Naive B cell (primary cell): ENCODE data around the gene RBL2. TPM values are rescaled to one million over a fixed set of nuclear protein-coding genes. Genes with fewer than 3 reads are reported as not detected.

Experiments
- ATAC-seq, 2 donors: fragments of 150-1000 bp; cut with Tn5 transposase; 2 replicates each; pipeline ENCODE4 v1.10.0; 2021; ENCODE audit warnings: low read depth in 2 of 2, mild to moderate bottlenecking in 2 of 2, moderate library complexity in 2 of 2
- DNase-seq: peaks from one replicate; pipeline ENCODE4 v3.0.0; 2022
- H3K27ac Mint-ChIP-seq, 6 donors: one replicate each; pipeline ENCODE4 v1.8.0; 2020 to 2022; ENCODE audit warnings: mild to moderate bottlenecking in 6 of 6, mixed read lengths in 6 of 6, moderate library complexity in 5 of 6, inconsistent platforms in 2 of 6
- H3K27me3 Mint-ChIP-seq, 3 donors: one replicate each; pipeline ENCODE4 v1.8.0; 2021 to 2022; ENCODE audit warnings: mixed read lengths in 3 of 3, mild to moderate bottlenecking in 1 of 3
- H3K36me3 Mint-ChIP-seq, 2 donors: one replicate each; pipeline ENCODE4 v1.8.0; 2020 to 2022; ENCODE audit warnings: mixed read lengths in 2 of 2, inconsistent platforms in 1 of 2, mild to moderate bottlenecking in 1 of 2
- H3K4me1 Mint-ChIP-seq, 3 donors: one replicate each; pipeline ENCODE4 v1.8.0; 2020 to 2022; ENCODE audit warnings: mixed read lengths in 3 of 3, inconsistent platforms in 1 of 3, mild to moderate bottlenecking in 1 of 3, moderate library complexity in 1 of 3
- H3K4me3 Mint-ChIP-seq, 8 donors: one replicate each; pipeline ENCODE4 v1.8.0; 2020 to 2022; ENCODE audit warnings: mild to moderate bottlenecking in 8 of 8, mixed read lengths in 8 of 8, moderate library complexity in 8 of 8, inconsistent platforms in 2 of 8
- H3K9me3 Mint-ChIP-seq, 7 donors: one replicate each; pipeline ENCODE4 v1.8.0; 2020 to 2022; ENCODE audit warnings: mixed read lengths in 7 of 7, mild to moderate bottlenecking in 5 of 7, inconsistent platforms in 2 of 7, moderate library complexity in 1 of 7
- polyA plus RNA-seq, 6 donors: library from polyadenylated mRNA; unstranded; fragments of 300-500 nt; fragmentation: Illumina TruSeq; gene quantifications; one replicate each; pipeline ENCODE4 v1.2.3, GENCODE V29; 2021; ENCODE audit warnings: low read depth in 6 of 6

Gene RBL2
- polyA plus RNA-seq, 6 donors from 2014 or later: 108 to 165 (median 121) TPM

DNA sequence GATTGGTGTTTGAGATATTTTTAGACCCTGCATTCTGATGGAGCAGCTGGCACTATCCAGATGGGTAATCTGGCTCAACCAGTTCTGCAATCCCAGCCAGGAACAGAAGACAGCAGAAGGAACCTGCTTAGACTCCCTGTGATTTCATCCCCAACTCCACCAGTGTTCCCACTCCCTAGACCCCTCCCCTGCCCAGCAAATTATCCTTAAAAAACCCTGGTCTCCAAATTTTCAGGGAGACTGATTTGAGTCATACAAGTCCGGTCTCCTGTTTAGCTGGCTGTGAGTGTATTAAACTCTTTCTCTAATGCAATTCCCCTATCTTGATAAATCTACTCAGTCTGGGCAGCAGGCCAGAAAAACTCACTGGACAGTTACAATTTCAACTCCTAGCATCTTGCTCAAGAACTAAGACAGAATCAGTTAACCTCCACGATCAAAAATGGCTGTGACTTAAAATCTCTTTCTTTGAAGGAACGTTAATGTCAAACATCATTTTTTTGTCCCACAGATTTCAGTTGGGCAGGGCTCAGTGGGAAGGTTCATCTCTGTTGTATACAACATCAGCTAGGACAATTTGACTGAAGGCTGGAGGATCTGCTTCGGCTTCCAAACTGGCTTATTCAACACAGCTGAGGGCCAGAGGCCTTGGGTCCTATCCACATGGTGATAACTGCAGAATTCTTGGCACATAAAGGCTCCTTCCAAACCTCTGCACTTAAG, 4.9 kb upstream of the RBL2 start:
- Mint-ChIP-seq H3K27me3 (peaks cover 20 to 32% (median 30%) of the 10 kb centered on the region in 3 donors), H3K27ac (peak overlapping the region in 1 of 6 donors; percentile 73), H3K36me3 (peaks cover 0 to 8% of the 10 kb centered on the region in 2 donors), H3K4me3 (peak overlapping the region in 1 of 8 donors; percentile 7), H3K4me1 (peaks cover 0 to 9% (median 6%) of the 10 kb centered on the region in 3 donors), H3K9me3 (peaks cover 0 to 14% (median 2%) of the 10 kb centered on the region in 7 donors)
- ATAC-seq (no peak), DNase-seq (no peak)

DNA sequence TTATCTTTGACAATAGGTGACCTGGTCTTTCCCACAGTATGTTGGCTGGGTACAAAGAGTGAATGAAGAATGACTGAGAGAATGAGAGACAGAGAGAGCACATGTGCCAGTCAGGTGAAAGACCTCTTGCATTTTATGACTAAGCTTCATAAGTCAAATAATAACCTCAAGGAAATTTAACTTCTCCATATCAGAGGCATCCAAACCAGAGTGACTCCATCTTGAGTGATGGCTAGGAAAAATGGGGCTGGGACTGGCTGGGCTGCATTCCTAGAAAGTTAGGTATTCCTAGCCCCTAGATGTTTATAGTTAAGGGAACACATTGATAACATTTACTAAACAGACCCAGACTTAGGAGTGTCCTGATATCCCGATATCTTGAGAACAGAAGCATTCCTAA, 3.9 kb upstream of the RBL2 start:
- ATAC-seq (no peak), DNase-seq (no peak)
- H3K4me3 Mint-ChIP-seq: peak overlapping the region in 1 of 8 donors; percentile 6
- H3K27ac Mint-ChIP-seq: no peak overlapping the region
- H3K27me3 Mint-ChIP-seq: peaks cover 20 to 26% (median 24%) of the 10 kb centered on the region in 3 donors
- peaks cover 1 to 10% (median 8%) of the 10 kb centered on the region in 3 donors for H3K4me1 Mint-ChIP-seq
- peaks cover 0 to 1% of the 10 kb centered on the region in 2 donors for H3K36me3 Mint-ChIP-seq
- peaks cover 0 to 6% (median 0%) of the 10 kb centered on the region in 7 donors for H3K9me3 Mint-ChIP-seq

- H3K4me3 Mint-ChIP-seq: peak overlapping the region; percentile 83 to 98 (median 96)
- DNase-seq: no peak
- H3K27ac Mint-ChIP-seq: peak overlapping the region in 4 of 6 donors; percentile 67 to 97 (median 89)
- peaks cover 12 to 15% (median 13%) of the 10 kb centered on the region in 3 donors for H3K27me3 Mint-ChIP-seq
- H3K36me3 Mint-ChIP-seq: no peaks in the 10 kb centered on the region
- no peak for ATAC-seq
- peaks cover 0 to 1% (median 0%) of the 10 kb centered on the region in 7 donors for H3K9me3 Mint-ChIP-seq
- H3K4me1 Mint-ChIP-seq: peaks cover 8 to 36% (median 24%) of the 10 kb centered on the region in 3 donors
Measured at GRCh38 chr16:53433509-53433908, 762 bp upstream of the RBL2 start.

GRCh38 chr16:53433930-53434376, 318 bp upstream of the RBL2 start:
- H3K27ac Mint-ChIP-seq: peak overlapping the region; percentile 47 to 97 (median 86)
- peaks cover 8 to 36% (median 24%) of the 10 kb centered on the region in 3 donors for H3K4me1 Mint-ChIP-seq
- no peaks in the 10 kb centered on the region for H3K36me3 Mint-ChIP-seq
- DNase-seq (no peak), ATAC-seq (no peak)
- H3K4me3 Mint-ChIP-seq: peak overlapping the region; percentile 83 to 98 (median 96)
- peaks cover 0 to 1% (median 0%) of the 10 kb centered on the region in 7 donors for H3K9me3 Mint-ChIP-seq
- peaks cover 7 to 15% (median 9%) of the 10 kb centered on the region in 3 donors for H3K27me3 Mint-ChIP-seq

DNA sequence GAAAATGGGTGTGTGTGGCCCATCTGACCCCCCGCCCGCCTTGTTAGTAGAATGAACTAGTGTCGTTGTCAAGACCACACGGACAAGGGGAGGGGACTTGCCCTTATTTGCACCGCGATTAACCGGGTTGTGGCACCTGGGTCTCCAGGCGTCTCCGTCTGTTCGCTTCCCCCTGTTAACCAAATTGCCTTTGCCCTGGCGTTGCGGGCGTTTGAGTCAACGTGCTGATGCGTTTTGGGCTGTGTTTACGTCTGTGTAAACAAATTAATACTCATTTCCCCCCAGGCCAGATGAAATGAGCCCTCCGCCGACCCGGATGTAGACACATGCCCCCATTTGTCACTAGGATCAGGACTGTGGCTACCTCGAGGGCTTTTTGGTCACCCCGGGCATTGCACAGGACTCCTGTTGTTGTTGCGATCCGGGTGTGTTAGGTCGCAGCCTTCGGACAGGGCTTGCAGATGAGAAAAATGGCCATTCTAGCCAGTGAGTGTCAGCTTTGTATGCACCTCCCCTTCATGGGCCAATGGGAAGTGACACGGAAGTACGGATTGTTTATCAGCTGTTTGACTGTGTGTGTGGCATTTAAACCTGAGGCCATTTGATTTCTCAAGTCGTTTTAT, 906 bp downstream of the RBL2 start:
- DNase-seq: peak; percentile 77
- Mint-ChIP-seq H3K4me3 (peak overlapping the region; percentile 94 to 99 (median 98)), H3K9me3 (no peaks in the 10 kb centered on the region), H3K36me3 (no peaks in the 10 kb centered on the region), H3K4me1 (peaks cover 8 to 36% (median 24%) of the 10 kb centered on the region in 3 donors), H3K27me3 (peaks cover 0 to 7% (median 0%) of the 10 kb centered on the region in 3 donors), H3K27ac (peak overlapping the region; percentile 87 to 98 (median 96))
- peak; percentile 67 to 75 for ATAC-seq

GRCh38 chr16:53440125-53440524, 5.9 kb downstream of the RBL2 start:
- Mint-ChIP-seq H3K27me3 (no peaks in the 10 kb centered on the region), H3K27ac (peak overlapping the region in 1 of 6 donors; percentile 70), H3K4me3 (peak overlapping the region in 1 of 8 donors; percentile 22)

GRCh38 chr16:53445534-53445933, 11.3 kb downstream of the RBL2 start:
- H3K27ac Mint-ChIP-seq: peak overlapping the region in 1 of 6 donors; percentile 34
- peaks cover 0 to 21% of the 10 kb centered on the region in 2 donors for H3K36me3 Mint-ChIP-seq
- no peak for ATAC-seq

More at GRCh38 chr16:53440125-53440524, 5.9 kb downstream of the RBL2 start:
- Mint-ChIP-seq H3K4me1 (peaks cover 8 to 39% (median 26%) of the 10 kb centered on the region in 3 donors), H3K9me3 (no peaks in the 10 kb centered on the region), H3K36me3 (peaks cover 0 to 6% of the 10 kb centered on the region in 2 donors)
- DNase-seq (no peak), ATAC-seq (no peak)

DNA sequence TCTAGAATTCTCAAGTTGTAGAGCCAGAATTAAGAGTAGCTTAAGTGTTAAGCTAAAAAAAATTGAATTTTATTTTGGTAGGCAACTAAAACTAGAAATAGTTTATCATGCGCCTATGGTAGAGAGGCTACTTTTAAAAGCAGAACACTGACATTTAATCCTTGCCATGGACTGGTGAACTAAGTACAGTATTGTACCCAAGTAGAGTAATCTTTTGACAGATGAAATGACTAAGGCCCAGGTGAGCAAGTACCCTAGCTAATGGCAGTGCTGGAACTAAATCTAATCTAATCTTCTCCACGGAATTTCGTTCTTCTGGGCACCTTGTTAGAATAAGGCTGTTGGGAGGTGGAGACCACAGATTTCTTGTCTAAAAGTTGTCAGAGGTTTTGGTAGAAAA, 11.8 kb downstream of the RBL2 start:
- H3K9me3 Mint-ChIP-seq: no peaks in the 10 kb centered on the region
- no peak overlapping the region for H3K4me3 Mint-ChIP-seq

More at GRCh38 chr16:53445534-53445933, 11.3 kb downstream of the RBL2 start:
- H3K27me3 Mint-ChIP-seq: no peaks in the 10 kb centered on the region
- DNase-seq: no peak
- H3K4me1 Mint-ChIP-seq: peaks cover 6 to 10% (median 8%) of the 10 kb centered on the region in 3 donors
- H3K9me3 Mint-ChIP-seq: no peaks in the 10 kb centered on the region
- no peak overlapping the region for H3K4me3 Mint-ChIP-seq

DNA sequence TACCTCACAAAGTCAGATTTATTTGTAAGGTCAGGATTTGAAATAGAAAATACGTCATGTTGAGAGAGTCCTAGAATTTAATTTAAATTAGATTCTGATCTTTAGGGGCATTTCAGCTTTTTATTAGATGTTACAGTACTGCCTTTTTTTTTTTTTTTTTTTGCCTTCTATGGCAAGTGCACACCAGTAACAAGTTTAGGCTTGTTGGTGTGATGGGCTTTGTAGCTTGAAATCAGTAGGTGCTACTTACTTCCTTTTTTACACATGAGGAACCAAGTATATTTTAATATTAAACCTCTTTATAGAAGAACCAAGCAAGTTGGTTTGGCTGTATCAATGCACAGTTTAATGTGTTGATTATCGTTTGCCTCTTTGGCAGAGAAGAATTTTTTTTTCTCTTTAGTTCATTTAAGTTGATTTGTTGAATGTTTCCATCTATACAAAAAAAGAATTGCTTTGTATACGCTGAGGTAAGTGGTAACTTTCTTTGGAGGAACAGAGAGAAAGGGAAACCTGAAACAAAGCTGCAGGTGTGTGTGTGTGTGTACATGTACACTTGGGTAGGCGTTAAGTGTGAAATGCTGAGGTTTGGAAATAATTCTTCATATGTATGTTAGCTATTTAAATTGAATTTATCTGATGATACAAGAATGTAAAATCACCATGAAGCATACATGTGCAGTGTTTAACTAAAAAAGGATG, 15.7 kb downstream of the RBL2 start:
- Mint-ChIP-seq H3K36me3 (peaks cover 0 to 19% of the 10 kb centered on the region in 2 donors), H3K27ac (peak overlapping the region in 4 of 6 donors; percentile 49 to 72 (median 64)), H3K4me3 (peak overlapping the region in 5 of 8 donors; percentile 50 to 89 (median 74)), H3K27me3 (no peaks in the 10 kb centered on the region), H3K4me1 (peaks cover 0 to 10% (median 0%) of the 10 kb centered on the region in 3 donors), H3K9me3 (no peaks in the 10 kb centered on the region)
- DNase-seq (peak; percentile 39), ATAC-seq (peak in 1 of 2 donors; percentile 97)

More for the DNA sequence above, 11.8 kb downstream of the RBL2 start:
- no peak overlapping the region for H3K27ac Mint-ChIP-seq
- DNase-seq (no peak), ATAC-seq (no peak)
- H3K4me1 Mint-ChIP-seq: peaks cover under 1 to 10% (median 2%) of the 10 kb centered on the region in 3 donors
- no peaks in the 10 kb centered on the region for H3K27me3 Mint-ChIP-seq
- peaks cover 0 to 21% of the 10 kb centered on the region in 2 donors for H3K36me3 Mint-ChIP-seq

GRCh38 chr16:53453928-53454327, 19.7 kb downstream of the RBL2 start:
- Mint-ChIP-seq H3K9me3 (no peaks in the 10 kb centered on the region), H3K4me1 (peaks cover 24 to 37% (median 33%) of the 10 kb centered on the region in 3 donors), H3K36me3 (peaks cover 10 to 15% of the 10 kb centered on the region in 2 donors), H3K27me3 (no peaks in the 10 kb centered on the region), H3K27ac (no peak overlapping the region), H3K4me3 (no peak overlapping the region)
- DNase-seq (no peak), ATAC-seq (no peak)

GRCh38 chr16:53456625-53457024, 22.4 kb downstream of the RBL2 start:
- Mint-ChIP-seq H3K4me3 (peak overlapping the region in 5 of 8 donors; percentile 1 to 45 (median 28)), H3K4me1 (peaks cover 24 to 33% (median 27%) of the 10 kb centered on the region in 3 donors), H3K27ac (peak overlapping the region in 2 of 6 donors; percentile 6 to 79), H3K27me3 (no peaks in the 10 kb centered on the region), H3K9me3 (no peaks in the 10 kb centered on the region), H3K36me3 (peaks cover 10 to 27% of the 10 kb centered on the region in 2 donors)
- peak; percentile 13 for DNase-seq
- no peak for ATAC-seq

DNA sequence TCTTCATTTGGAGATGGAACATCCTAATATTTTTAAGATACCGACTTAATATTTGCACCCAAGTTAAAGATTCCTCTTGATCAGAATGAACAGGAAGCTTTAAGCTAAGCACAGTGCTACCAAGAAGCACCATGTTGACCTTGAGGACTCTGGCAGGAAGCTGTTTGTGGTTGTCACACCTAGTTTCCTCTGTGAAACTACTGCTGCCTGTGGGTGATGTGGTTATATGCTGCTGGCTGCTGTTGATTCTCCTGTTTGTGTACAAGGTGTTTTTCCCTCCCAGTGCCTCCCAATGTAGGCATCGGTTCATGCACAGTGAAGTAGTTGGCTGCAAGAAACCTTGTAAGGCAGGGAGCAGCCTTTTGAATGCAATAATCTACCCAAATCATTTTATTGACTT, 23.4 kb downstream of the RBL2 start:
- Mint-ChIP-seq H3K9me3 (no peaks in the 10 kb centered on the region), H3K27ac (peak overlapping the region in 5 of 6 donors; percentile 6 to 50 (median 45)), H3K4me3 (peak overlapping the region in 5 of 8 donors; percentile 21 to 75 (median 59)), H3K4me1 (peaks cover 24 to 33% (median 27%) of the 10 kb centered on the region in 3 donors), H3K36me3 (peaks cover 18 to 35% of the 10 kb centered on the region in 2 donors), H3K27me3 (no peaks in the 10 kb centered on the region)
- ATAC-seq (peak; percentile 100), DNase-seq (peak; percentile 74)

- peaks cover 18 to 36% of the 10 kb centered on the region in 2 donors for H3K36me3 Mint-ChIP-seq
- DNase-seq (no peak), ATAC-seq (no peak)
- H3K4me3 Mint-ChIP-seq: peak overlapping the region in 1 of 8 donors; percentile 33
- peaks cover 24 to 33% (median 27%) of the 10 kb centered on the region in 3 donors for H3K4me1 Mint-ChIP-seq
- peak overlapping the region in 2 of 6 donors; percentile 42 to 44 for H3K27ac Mint-ChIP-seq
- H3K27me3 Mint-ChIP-seq: no peaks in the 10 kb centered on the region
- H3K9me3 Mint-ChIP-seq: no peaks in the 10 kb centered on the region
Measured at GRCh38 chr16:53458635-53459034, 24.4 kb downstream of the RBL2 start.
